Measurements from ENCODE around the gene EFNA2.

GRCh38 chr19:1321539-1321938, 35.9 kb downstream of the EFNA2 start:
- TF ChIP-seq CTCF (conservative IDR thresholded peaks at IDR 0.05; ENCODE audit: low read length) (no peak), EZH2phosphoT487 (IDR thresholded peaks at IDR 0.05; ENCODE audit: borderline replicate concordance) (no peak)
